CD4-positive, CD25-positive, alpha-beta regulatory T cell (primary cell): ENCODE data around the gene CCDC18. TPM values are rescaled to one million over a fixed set of nuclear protein-coding genes. Genes with fewer than 3 reads are reported as not detected.
A peak's percentile ranks its signal among the peaks of the same experiment; 100 is the strongest.
"Not testable (repeated sequence)": the region's sequence is repeated elsewhere in the genome, so short reads cannot be mapped to it uniquely, and the experiment has no call there.

ENCODE experiments used
- ATAC-seq, 2 donors: fragments of 150-1000 bp; cut with Tn5 transposase; one replicate each; pipeline ENCODE4 v1.10.0; 2021; ENCODE audit warnings: low read depth in 2 of 2, moderate number of reproducible peaks in 2 of 2, moderate library complexity in 1 of 2
- DNase-seq, 3 donors: peaks; one replicate each; pipeline versions ENCODE4 v3.0.0 to v3.0.0-alpha.2; 2012 to 2022; ENCODE audit warnings: mixed read lengths in 1 of 3
- H3K27ac ChIP-seq: one replicate; pipeline ENCODE4 v1.7.0; 2013; ENCODE audit warnings: mild to moderate bottlenecking, low read length; ENCODE audit not compliant: insufficient read depth, poor library complexity, severe bottlenecking
- H3K27me3 ChIP-seq: one replicate; pipeline ENCODE4 v1.7.0; 2013; ENCODE audit warnings: low read length; ENCODE audit not compliant: control insufficient read depth, insufficient read depth
- H3K36me3 ChIP-seq: one replicate; pipeline ENCODE4 v1.7.0; 2013; ENCODE audit warnings: mild to moderate bottlenecking, low read length, moderate library complexity; ENCODE audit not compliant: control insufficient read depth, insufficient read depth
- H3K4me1 ChIP-seq: 2 replicates; pipeline ENCODE4 v1.7.0; 2013; ENCODE audit warnings: mild to moderate bottlenecking, low read length; ENCODE audit not compliant: insufficient read depth, control insufficient read depth, poor library complexity, severe bottlenecking
- H3K4me3 ChIP-seq: one replicate; pipeline ENCODE4 v1.7.0; 2013; ENCODE audit warnings: low read depth, mild to moderate bottlenecking, low read length, moderate library complexity
- H3K9me3 ChIP-seq, 2 experiments: 1 replicate in 1 of 2; 2 replicates in 1 of 2; pipeline ENCODE4 v1.7.0; 2013; ENCODE audit warnings: low read length in 2 of 2, mild to moderate bottlenecking in 1 of 2, moderate library complexity in 1 of 2; ENCODE audit not compliant: control insufficient read depth in 2 of 2
- H3K27ac Mint-ChIP-seq, 3 donors: one replicate each; pipeline ENCODE4 v1.8.0; 2020 to 2022; ENCODE audit warnings: mild to moderate bottlenecking in 3 of 3, mixed read lengths in 3 of 3, moderate library complexity in 2 of 3
- H3K27me3 Mint-ChIP-seq: one replicate; pipeline ENCODE4 v1.8.0; 2022; ENCODE audit warnings: mild to moderate bottlenecking, mixed read lengths
- H3K36me3 Mint-ChIP-seq: one replicate; pipeline ENCODE4 v1.8.0; 2020; ENCODE audit warnings: mixed read lengths
- H3K4me1 Mint-ChIP-seq, 4 donors: one replicate each; pipeline ENCODE4 v1.8.0; 2020 to 2022; ENCODE audit warnings: mixed read lengths in 4 of 4, mild to moderate bottlenecking in 1 of 4
- H3K4me3 Mint-ChIP-seq, 4 donors: one replicate each; pipeline ENCODE4 v1.8.0; 2020 to 2022; ENCODE audit warnings: mild to moderate bottlenecking in 4 of 4, mixed read lengths in 4 of 4, moderate library complexity in 3 of 4
- H3K9me3 Mint-ChIP-seq, 7 donors: one replicate each; pipeline ENCODE4 v1.8.0; 2020 to 2022; ENCODE audit warnings: mixed read lengths in 7 of 7, mild to moderate bottlenecking in 3 of 7, moderate library complexity in 2 of 7
- polyA plus RNA-seq, 4 donors: library from polyadenylated mRNA; unstranded; fragments of 300-500 nt; fragmentation: Illumina TruSeq; gene quantifications; one replicate each; pipeline ENCODE4 v1.2.3, GENCODE V29; 2021
- total RNA-seq: library from RNA; stranded (reverse); gene quantifications from one replicate; pipeline ENCODE4 v1.2.3, GENCODE V29; 2022

Gene CCDC18
- total and polyA plus RNA-seq, 5 donors from 2014 or later = 3.6 to 8.8 (median 4.5) TPM

GRCh38 chr1:93220716-93221115 is 40.2 kb downstream of the CCDC18 start:
- not testable (repeated sequence) for H3K27me3 ChIP-seq, H3K4me3 ChIP-seq, H3K27ac ChIP-seq, ATAC-seq, H3K27me3 Mint-ChIP-seq, DNase-seq, H3K9me3 Mint-ChIP-seq, H3K36me3 ChIP-seq, H3K9me3 ChIP-seq
- Mint-ChIP-seq H3K4me3 (peak overlapping the region in 3 of 4 donors; percentile 27 to 74 (median 69)), H3K4me1 (peaks cover 14 to 32% (median 24%) of the 10 kb centered on the region in 4 donors), H3K27ac (peak overlapping the region in 1 of 3 donors; percentile 32), H3K36me3 (peaks cover 29% of the 10 kb centered on the region)
- peaks cover 13% of the 10 kb centered on the region for H3K4me1 ChIP-seq

GRCh38 chr1:93221913-93222312 is 41.4 kb downstream of the CCDC18 start:
- DNase-seq (no peak), ATAC-seq (no peak)
- H3K9me3 Mint-ChIP-seq = no peaks in the 10 kb centered on the region
- H3K4me3 ChIP-seq = no peak overlapping the region
- no peaks in the 10 kb centered on the region for H3K9me3 ChIP-seq
- peaks cover 3% of the 10 kb centered on the region for H3K36me3 ChIP-seq
- peak overlapping the region in 1 of 4 donors; percentile 87 for H3K4me3 Mint-ChIP-seq
- peaks cover 13% of the 10 kb centered on the region for H3K4me1 ChIP-seq
- no peaks in the 10 kb centered on the region for H3K27me3 Mint-ChIP-seq
- no peaks in the 10 kb centered on the region for H3K27me3 ChIP-seq
- H3K27ac Mint-ChIP-seq = no peak overlapping the region
- H3K36me3 Mint-ChIP-seq = peaks cover 34% of the 10 kb centered on the region
- no peak overlapping the region for H3K27ac ChIP-seq
- peaks cover 14 to 32% (median 24%) of the 10 kb centered on the region in 4 donors for H3K4me1 Mint-ChIP-seq

- Histone ChIP-seq H3K27ac (no peak overlapping the region), H3K36me3 (peaks cover 3% of the 10 kb centered on the region), H3K27me3 (no peaks in the 10 kb centered on the region), H3K4me3 (no peak overlapping the region), H3K4me1 (peaks cover 13% of the 10 kb centered on the region), H3K9me3 (no peaks in the 10 kb centered on the region)
- peaks cover 14 to 32% (median 24%) of the 10 kb centered on the region in 4 donors for H3K4me1 Mint-ChIP-seq
- DNase-seq (no peak), ATAC-seq (no peak)
- no peak overlapping the region for H3K4me3 Mint-ChIP-seq
- H3K9me3 Mint-ChIP-seq = no peaks in the 10 kb centered on the region
- H3K27ac Mint-ChIP-seq = peak overlapping the region in 1 of 3 donors; percentile 38
- no peaks in the 10 kb centered on the region for H3K27me3 Mint-ChIP-seq
- peaks cover 26% of the 10 kb centered on the region for H3K36me3 Mint-ChIP-seq
Measured at GRCh38 chr1:93223023-93223675, 42.6 kb downstream of the CCDC18 start.

GRCh38 chr1:93235261-93235660 is 54.7 kb downstream of the CCDC18 start:
- H3K36me3 Mint-ChIP-seq = peaks cover 55% of the 10 kb centered on the region
- H3K27ac ChIP-seq = no peak overlapping the region

GRCh38 chr1:93237021-93237420 is 56.5 kb downstream of the CCDC18 start:
- Histone ChIP-seq H3K36me3 (peaks cover 24% of the 10 kb centered on the region), H3K27me3 (no peaks in the 10 kb centered on the region), H3K27ac (no peak overlapping the region), H3K9me3 (no peaks in the 10 kb centered on the region), H3K4me3 (no peak overlapping the region), H3K4me1 (no peaks in the 10 kb centered on the region)
- H3K4me1 Mint-ChIP-seq = peaks cover 0 to 4% (median 0%) of the 10 kb centered on the region in 4 donors
- DNase-seq (no peak), ATAC-seq (no peak)
- no peaks in the 10 kb centered on the region for H3K27me3 Mint-ChIP-seq
- peaks cover 0 to 5% (median 2%) of the 10 kb centered on the region in 7 donors for H3K9me3 Mint-ChIP-seq
- H3K27ac Mint-ChIP-seq = peak overlapping the region in 1 of 3 donors; percentile 0
- no peak overlapping the region for H3K4me3 Mint-ChIP-seq
- H3K36me3 Mint-ChIP-seq = peaks cover 60% of the 10 kb centered on the region

More at GRCh38 chr1:93235261-93235660, 54.7 kb downstream of the CCDC18 start:
- H3K9me3 Mint-ChIP-seq = peaks cover 0 to 6% (median 2%) of the 10 kb centered on the region in 7 donors
- peaks cover 0 to 4% (median 0%) of the 10 kb centered on the region in 4 donors for H3K4me1 Mint-ChIP-seq
- no peak for ATAC-seq
- Histone ChIP-seq H3K27me3 (no peaks in the 10 kb centered on the region), H3K9me3 (no peaks in the 10 kb centered on the region), H3K36me3 (peaks cover 12% of the 10 kb centered on the region), H3K4me1 (no peaks in the 10 kb centered on the region), H3K4me3 (no peak overlapping the region)
- H3K27ac Mint-ChIP-seq = no peak overlapping the region
- DNase-seq = no peak
- no peak overlapping the region for H3K4me3 Mint-ChIP-seq
- H3K27me3 Mint-ChIP-seq = no peaks in the 10 kb centered on the region

GRCh38 chr1:93238425-93238824 is 57.9 kb downstream of the CCDC18 start:
- peaks cover 0 to 18% (median 3%) of the 10 kb centered on the region in 7 donors for H3K9me3 Mint-ChIP-seq
- no peak overlapping the region for H3K27ac ChIP-seq
- no peaks in the 10 kb centered on the region for H3K27me3 ChIP-seq
- no peak overlapping the region for H3K4me3 Mint-ChIP-seq
- H3K4me1 Mint-ChIP-seq = peaks cover 0 to 4% (median 0%) of the 10 kb centered on the region in 4 donors
- H3K36me3 ChIP-seq = peaks cover 30% of the 10 kb centered on the region
- no peak for ATAC-seq
- peaks cover 0 to 9% of the 10 kb centered on the region in 2 experiments for H3K9me3 ChIP-seq
- no peak overlapping the region for H3K4me3 ChIP-seq
- no peak overlapping the region for H3K27ac Mint-ChIP-seq
- no peaks in the 10 kb centered on the region for H3K4me1 ChIP-seq
- peaks cover 63% of the 10 kb centered on the region for H3K36me3 Mint-ChIP-seq
- no peak for DNase-seq
- no peaks in the 10 kb centered on the region for H3K27me3 Mint-ChIP-seq

GRCh38 chr1:93239863-93240262 is 59.3 kb downstream of the CCDC18 start:
- H3K4me1 ChIP-seq = no peaks in the 10 kb centered on the region
- peaks cover 70% of the 10 kb centered on the region for H3K36me3 Mint-ChIP-seq
- H3K9me3 Mint-ChIP-seq = peaks cover 0 to 26% (median 7%) of the 10 kb centered on the region in 7 donors
- peaks cover 0 to 4% (median 0%) of the 10 kb centered on the region in 4 donors for H3K4me1 Mint-ChIP-seq
- H3K9me3 ChIP-seq = peaks cover 0 to 13% of the 10 kb centered on the region in 2 experiments
- peaks cover 31% of the 10 kb centered on the region for H3K36me3 ChIP-seq
- no peaks in the 10 kb centered on the region for H3K27me3 Mint-ChIP-seq
- DNase-seq (no peak), ATAC-seq (no peak)
- H3K27ac ChIP-seq = no peak overlapping the region
- no peaks in the 10 kb centered on the region for H3K27me3 ChIP-seq
- H3K27ac Mint-ChIP-seq = no peak overlapping the region
- no peak overlapping the region for H3K4me3 Mint-ChIP-seq
- no peak overlapping the region for H3K4me3 ChIP-seq

- H3K4me1 Mint-ChIP-seq, H3K4me1 ChIP-seq, H3K27ac ChIP-seq, H3K27me3 ChIP-seq, ATAC-seq, H3K27me3 Mint-ChIP-seq, H3K4me3 Mint-ChIP-seq, DNase-seq, H3K4me3 ChIP-seq: not testable (repeated sequence)
- Mint-ChIP-seq H3K27ac (peak overlapping the region in 1 of 3 donors; percentile 59), H3K36me3 (peaks cover 63% of the 10 kb centered on the region), H3K9me3 (peaks cover 0 to 26% (median 8%) of the 10 kb centered on the region in 7 donors)
- Histone ChIP-seq H3K36me3 (peaks cover 30% of the 10 kb centered on the region), H3K9me3 (peaks cover 0 to 13% of the 10 kb centered on the region in 2 experiments)
Measured at GRCh38 chr1:93243233-93243632, 62.7 kb downstream of the CCDC18 start.
